ENCODE data around the gene OR2T6.
"Not testable (repeated sequence)": the region's sequence is repeated elsewhere in the genome, so short reads cannot be mapped to it uniquely, and the experiment has no call there.

GRCh38 chr1:248434913-248435312, 59.4 kb downstream of the OR2T6 start:
- TF ChIP-seq POLR2A (IDR thresholded peaks at IDR 0.05; ENCODE audit: low read length); GATA1 (IDR thresholded peaks at IDR 0.05; ENCODE audit: low read depth, low read length): not testable (repeated sequence)
